HG03045 (cell line): ENCODE data around the gene C11orf97.
"Not testable (repeated sequence)": the region's sequence is repeated elsewhere in the genome, so short reads cannot be mapped to it uniquely, and the experiment has no call there.

Experiments
- ATAC-seq: cut with Tn5 transposase; IDR thresholded peaks from one replicate; pipeline ENCODE4 v1.9.1; 2021; ENCODE audit warnings: mild to moderate bottlenecking, moderate library complexity; ENCODE audit not compliant: unreplicated experiment

C11orf97 gene

GRCh38 chr11:94555752-94556329 lies 43.6 kb downstream of the C11orf97 start:
- not testable (repeated sequence) for ATAC-seq

- no peak for ATAC-seq
These were observed 45.2 kb downstream of the C11orf97 start for GRCh38 chr11:94557421-94557820.

- ATAC-seq, result no peak
These were observed 45.7 kb downstream of the C11orf97 start for GRCh38 chr11:94557992-94558391.

- ATAC-seq, result no peak
These were observed 46.2 kb downstream of the C11orf97 start for GRCh38 chr11:94558468-94558867.

- no peak for ATAC-seq
These were observed 46.7 kb downstream of the C11orf97 start for GRCh38 chr11:94558932-94559331.

GRCh38 chr11:94559361-94559760 lies 47.1 kb downstream of the C11orf97 start:
- no peak for ATAC-seq

- no peak for ATAC-seq
These were observed 48.6 kb downstream of the C11orf97 start for GRCh38 chr11:94560834-94561233.

- ATAC-seq, result no peak
These were observed 51.1 kb downstream of the C11orf97 start for GRCh38 chr11:94563176-94563847.

- ATAC-seq, result no peak
These were observed 51.7 kb downstream of the C11orf97 start for GRCh38 chr11:94563848-94564467.

GRCh38 chr11:94567181-94567670 lies 55.0 kb downstream of the C11orf97 start, which contains the start of gene PIWIL4:
PIWIL4 (plus strand) TSS chr11:94567368; CDS start chr11:94567519, 151 bp downstream.
- ATAC-seq, result no peak

GRCh38 chr11:94568200-94568599 lies 55.9 kb downstream of the C11orf97 start:
- ATAC-seq, result no peak

- no peak for ATAC-seq
These were observed 56.5 kb downstream of the C11orf97 start for GRCh38 chr11:94568717-94569116.

GRCh38 chr11:94572975-94573374 lies 60.7 kb downstream of the C11orf97 start:
- ATAC-seq, result not testable (repeated sequence)

GRCh38 chr11:94574193-94574961 lies 62.1 kb downstream of the C11orf97 start:
- ATAC-seq, result no peak

GRCh38 chr11:94576306-94576705 lies 64.0 kb downstream of the C11orf97 start:
- no peak for ATAC-seq

- no peak for ATAC-seq
These were observed 65.6 kb downstream of the C11orf97 start for GRCh38 chr11:94577841-94578240.
